Neural progenitor cell (in vitro differentiated cells): ENCODE results near the gene GNG7.

ENCODE experiments used
- CTCF ChIP-seq: fragments of 200-600 bp; sonication (generic); IDR thresholded peaks from 2 replicates; pipeline ENCODE4 v1.5.1; 2017; ENCODE audit warnings: antibody characterized with exemption, mild to moderate bottlenecking
- EZH2 ChIP-seq: fragments of 200-600 bp; sonication (generic); IDR thresholded peaks from 2 replicates; pipeline ENCODE4 v1.6.1; 2017; ENCODE audit warnings: antibody characterized with exemption, mild to moderate bottlenecking, moderate library complexity
- EZH2phosphoT487 ChIP-seq: fragments of 200-600 bp; sonication (generic); IDR thresholded peaks from 2 replicates; pipeline ENCODE4 v1.6.1; 2017; ENCODE audit warnings: antibody characterized with exemption

GRCh38 chr19:2751438-2751830 lies 48.9 kb upstream of the GNG7 start:
- no peak for TF ChIP-seq CTCF
- TF ChIP-seq EZH2 = no peak
- TF ChIP-seq EZH2phosphoT487 = no peak
